Stimulated activated CD8-positive, alpha-beta memory T cell treated with anti-CD3 and anti-CD28 coated beads, Interleukin-15, amount 100 ng/mL, for 1 hour (primary cell): ENCODE data around the gene SPTLC2.
"Not testable (repeated sequence)": the region's sequence is repeated elsewhere in the genome, so short reads cannot be mapped to it uniquely, and the experiment has no call there.

Experiments
- DNase-seq: peaks from one replicate; pipeline ENCODE4 v3.0.0-alpha.2; 2020; ENCODE audit warnings: low read depth

Gene SPTLC2

DNA sequence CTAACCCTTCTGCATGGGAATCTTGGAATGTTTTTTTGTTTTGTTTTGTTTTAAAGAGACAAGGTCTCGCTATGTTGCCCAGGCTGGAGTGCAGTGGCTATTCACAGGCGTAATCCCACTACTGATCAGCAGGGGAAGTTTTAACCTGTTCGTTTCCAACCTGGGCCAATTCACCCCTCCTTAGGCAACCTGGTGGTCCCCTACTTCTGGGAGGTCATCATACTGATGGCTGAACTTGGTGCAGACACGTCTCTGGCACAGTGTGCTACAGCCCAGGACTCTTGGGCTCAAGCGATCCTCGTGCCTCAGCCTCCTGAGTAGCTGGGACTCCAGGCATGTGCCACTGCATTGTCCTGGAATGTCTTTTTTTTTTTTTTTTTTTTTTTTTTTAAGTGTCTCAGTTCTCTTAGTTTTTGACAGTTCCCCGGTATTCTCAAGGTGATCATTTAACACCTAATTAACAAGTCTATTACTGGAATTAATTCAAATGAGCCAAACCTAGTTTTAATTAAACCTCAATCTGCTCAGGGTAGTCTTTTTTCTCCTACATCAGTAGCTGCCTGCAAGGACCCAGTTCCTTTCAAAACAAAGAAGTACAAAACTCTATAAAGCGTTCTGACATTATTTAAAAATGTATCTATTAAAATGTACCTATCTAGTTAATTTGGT lies 68.8 kb downstream of the SPTLC2 start:
- DNase-seq = no peak

DNA sequence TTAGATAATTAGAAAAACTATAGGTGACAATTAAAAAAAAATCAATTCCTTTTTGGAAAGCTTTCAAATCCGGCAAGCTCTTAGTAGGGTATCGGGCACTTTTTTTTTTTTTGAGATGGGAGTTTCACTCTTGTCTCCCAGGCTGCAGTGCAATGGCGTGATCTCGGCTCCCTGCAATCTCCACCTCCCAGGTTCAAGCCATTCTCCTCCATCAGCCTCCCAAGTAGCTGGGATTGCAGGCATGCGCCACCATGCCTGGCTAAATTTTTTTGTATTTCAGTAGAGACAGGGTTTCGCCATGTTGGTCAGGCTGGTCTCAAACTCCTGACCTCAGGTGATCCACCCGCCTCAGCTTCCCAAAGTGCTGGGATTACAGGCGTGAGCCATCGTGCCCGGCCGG lies 71.3 kb downstream of the SPTLC2 start:
- not testable (repeated sequence) for DNase-seq

DNA sequence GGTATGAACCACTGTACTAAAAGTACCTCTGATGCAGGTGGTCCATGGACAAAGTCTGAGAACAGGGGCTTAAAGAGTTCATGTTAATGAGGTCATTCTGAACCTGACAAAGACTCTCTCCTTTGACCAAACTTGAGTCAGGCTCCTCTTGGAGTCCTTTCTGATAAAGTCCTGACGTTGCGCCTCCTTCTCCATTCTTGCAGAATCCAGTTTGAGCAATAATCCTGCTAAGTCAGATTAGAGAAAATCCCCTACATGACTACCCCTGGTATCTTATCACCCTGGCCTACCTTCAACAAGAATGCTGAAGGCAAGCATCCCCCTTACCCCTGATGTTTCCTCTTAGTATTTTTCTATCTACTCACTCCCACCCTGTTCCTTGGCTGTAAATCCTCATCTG lies 71.9 kb downstream of the SPTLC2 start:
- DNase-seq = no peak

DNA sequence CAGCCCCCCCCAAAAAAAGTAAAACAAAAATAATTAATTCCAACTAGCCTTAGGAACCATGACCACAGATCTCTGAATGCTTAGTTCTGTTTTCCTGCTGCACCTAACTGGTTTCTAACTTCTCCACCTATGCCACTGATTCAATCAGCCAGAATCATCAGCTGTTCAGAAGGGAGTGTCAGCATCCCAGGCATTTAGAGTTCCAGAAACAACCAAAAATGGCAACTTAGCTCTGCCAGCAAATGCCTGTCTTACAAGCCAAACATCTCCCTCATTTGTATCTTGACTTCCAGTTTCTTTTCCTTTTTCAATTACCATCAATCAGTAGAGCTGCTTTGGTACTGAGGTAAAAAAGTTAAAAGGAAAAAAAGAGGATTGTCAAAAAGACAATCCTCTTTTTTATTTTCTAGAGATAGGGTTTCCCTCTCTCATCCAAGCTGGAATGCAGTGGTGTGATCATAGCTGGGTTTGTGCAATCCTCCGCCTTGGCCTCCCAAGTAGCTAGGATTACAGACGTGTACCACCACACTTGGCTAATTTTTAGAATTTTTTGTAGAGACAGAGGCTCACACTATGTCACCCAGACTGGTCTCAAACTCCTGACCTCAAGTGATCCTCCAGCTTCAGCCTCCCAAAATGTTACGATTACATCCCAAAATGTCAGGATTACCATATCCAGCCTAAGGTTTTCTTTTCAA lies 72.7 kb downstream of the SPTLC2 start:
- no peak for DNase-seq

DNA sequence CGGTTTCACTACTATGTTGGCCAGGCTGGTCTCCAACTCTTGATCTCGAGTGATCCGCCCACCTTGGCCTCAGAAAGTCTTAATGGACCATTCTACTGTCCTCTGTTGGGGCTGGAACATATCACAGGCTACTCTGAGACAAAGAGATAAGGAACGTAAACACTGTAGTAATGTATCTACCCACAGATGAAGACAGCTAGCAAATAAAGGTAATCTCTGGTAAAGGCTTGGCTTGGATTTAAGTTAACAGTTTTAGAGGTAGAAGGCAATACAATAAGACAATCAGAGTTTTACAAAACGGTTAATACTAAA lies 73.2 kb downstream of the SPTLC2 start:
- no peak for DNase-seq

DNA sequence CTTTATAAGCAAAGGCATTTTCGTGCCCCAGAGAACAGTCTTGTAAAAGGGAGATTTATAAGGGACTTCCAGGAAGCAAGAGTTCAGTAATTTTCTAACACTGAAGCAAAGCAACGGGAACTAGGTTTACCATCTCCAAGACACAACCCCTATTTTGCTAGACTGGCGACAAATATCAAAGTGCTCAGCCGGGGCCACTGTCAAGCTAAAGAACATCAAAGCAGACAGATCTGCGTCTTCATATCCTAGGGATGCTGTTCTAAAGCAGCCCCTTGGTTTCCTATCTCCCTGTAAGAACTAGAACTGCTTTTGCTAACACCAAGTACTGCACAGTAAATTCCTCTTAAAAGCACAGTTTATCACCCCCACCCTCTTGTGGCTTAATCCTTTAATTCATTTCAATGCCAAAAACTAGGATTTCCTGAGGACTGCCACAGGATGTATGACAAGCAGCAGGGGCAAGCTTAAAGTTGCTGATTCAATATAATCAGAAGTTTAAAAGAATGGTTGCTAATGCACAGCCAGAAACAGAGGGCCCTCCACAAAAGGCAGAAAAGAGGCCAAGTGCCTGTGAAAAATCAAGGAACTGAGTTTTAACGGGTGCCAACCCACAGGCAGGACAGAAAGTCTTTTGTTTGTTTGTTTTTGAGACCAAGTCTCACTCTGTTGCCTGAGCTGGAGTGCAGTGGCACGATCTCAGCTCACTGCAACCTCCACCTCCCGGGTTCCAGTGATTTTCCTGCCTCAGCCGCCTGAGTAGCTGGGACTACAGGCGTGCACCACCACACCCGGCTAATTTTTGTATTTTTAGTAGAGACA lies 73.8 kb downstream of the SPTLC2 start:
- no peak for DNase-seq

DNA sequence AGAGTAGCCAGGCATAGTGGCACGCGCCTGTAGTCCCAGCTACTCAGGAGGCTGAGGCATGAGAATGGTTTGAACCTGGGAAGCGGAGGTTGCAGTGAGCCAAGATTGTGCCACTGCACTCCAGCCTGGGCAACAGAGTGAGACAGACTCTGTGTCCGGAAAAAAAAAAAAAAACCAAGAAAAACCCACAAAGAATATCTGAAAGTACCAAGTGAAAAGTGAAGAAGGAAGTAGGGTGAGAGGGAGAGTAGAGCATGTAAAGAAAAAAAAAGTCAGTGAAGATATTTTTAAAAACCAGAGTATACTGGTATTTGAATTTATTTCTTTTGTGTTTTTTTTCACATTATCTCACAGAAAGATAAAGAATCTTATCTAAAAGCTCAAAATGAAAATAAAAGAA lies 74.5 kb downstream of the SPTLC2 start:
- DNase-seq = no peak

DNA sequence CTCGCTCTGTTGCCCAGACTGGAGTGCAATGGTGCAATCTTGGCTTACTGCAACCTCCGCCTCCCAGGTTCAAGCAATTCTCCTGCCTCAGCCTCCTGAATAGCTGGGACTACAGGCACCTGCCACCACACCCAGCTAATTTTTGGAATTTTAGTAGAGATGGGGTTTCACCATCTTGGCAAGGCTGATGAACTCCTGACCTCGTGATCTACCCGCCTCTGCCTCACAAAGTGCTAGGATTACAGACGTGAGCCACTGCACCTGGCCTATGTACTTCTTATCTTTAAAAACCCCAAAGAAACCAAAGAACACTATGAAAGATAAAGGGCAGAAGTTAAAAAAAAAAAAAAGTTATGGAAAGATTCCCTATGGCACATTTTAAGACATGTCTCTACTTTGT lies 79.5 kb downstream of the SPTLC2 start:
- not testable (repeated sequence) for DNase-seq

DNA sequence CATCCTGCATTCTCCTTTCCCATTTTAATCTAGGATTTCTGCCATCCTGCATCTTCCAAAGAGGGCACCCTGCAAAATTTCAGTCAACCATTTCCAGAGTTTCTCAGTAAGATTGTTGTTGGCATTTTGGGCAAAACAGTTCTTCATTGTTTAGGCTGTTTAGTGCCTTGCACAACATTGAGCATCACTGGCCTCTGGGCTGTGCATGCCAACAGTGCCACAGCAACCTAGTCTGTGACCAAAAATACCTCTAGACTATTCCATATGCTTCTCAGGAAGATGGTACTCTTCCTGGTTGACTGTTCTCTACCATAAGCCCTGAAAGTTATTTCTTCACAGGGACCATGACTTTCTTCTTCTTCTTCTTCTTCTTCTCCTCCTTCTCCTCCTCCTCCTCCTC lies 85.4 kb downstream of the SPTLC2 start:
- no peak for DNase-seq

DNA sequence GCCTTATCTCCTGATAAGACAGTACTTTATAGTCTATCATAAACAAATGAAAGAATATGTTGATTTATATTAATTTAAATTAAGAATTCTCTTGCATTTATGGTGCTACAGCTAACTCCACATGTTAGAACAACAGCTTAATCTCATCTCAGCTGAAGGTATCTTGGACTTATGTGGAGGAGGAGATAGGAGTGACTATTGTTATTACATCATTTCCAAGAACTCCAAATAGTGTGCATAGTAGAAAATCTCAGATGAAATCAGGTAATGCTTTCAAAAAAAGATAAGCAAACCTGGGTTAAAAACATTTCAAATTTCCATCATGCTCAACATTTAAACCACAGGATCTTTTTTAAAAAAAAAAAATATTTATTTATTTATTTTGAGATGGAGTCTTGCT lies 86.5 kb downstream of the SPTLC2 start:
- DNase-seq = no peak

DNA sequence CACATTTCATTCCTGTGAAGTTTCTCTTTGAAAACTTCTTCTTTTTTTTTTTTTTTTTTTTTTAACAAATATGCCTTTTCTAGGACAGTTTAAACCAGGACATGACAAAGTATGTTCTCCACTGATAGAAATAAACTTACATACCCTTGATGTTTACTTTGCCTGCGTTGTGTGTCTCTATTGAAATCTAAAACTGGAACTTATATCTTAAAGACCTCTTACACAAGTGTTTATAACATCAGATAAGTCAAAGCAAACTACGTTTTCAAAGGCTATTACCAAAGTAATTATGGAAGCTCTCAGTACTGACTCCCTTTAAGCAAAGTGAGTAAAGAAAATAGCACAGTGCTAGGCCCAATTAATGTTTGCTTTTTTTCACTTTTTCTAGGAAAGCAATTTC lies 87.2 kb downstream of the SPTLC2 start:
- no peak for DNase-seq

DNA sequence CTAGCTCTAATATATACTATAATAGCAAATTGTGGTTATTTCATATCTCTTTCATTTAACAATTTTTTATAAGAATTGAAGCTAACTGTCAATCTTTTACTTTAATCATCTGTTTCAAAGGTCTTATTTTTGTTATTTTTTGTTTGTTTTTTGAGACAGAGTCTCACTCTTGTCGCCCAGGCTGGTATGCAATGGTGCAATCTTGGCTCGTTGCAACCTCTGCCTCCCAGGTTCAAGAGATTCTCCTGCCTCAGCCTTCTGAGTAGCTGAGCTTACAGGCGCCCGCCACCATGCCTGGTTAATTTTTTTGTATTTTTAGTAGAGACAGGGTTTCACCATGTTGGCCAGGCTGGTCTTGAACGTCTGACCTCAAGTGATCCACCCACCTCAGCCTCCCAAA lies 87.7 kb downstream of the SPTLC2 start:
- DNase-seq = not testable (repeated sequence)

DNA sequence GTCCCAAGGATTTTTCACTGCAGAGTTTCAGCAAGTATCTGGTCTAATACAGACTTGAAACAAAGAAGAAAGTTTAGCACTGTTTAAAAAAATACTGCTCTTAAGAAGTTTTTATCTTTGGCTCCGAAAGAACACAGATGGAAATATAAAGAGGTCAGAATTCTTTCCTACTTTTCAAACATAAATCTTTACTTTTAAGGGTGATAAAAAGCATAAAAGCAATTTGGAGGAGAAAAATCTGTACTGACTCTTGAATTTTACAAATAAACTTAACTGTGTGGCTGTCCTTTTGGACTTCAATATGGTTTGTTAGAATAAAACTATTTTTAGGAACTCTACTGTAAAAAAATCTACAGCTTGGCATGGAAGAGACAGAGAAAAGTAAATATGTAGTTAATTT lies 90.2 kb downstream of the SPTLC2 start:
- DNase-seq = no peak

DNA sequence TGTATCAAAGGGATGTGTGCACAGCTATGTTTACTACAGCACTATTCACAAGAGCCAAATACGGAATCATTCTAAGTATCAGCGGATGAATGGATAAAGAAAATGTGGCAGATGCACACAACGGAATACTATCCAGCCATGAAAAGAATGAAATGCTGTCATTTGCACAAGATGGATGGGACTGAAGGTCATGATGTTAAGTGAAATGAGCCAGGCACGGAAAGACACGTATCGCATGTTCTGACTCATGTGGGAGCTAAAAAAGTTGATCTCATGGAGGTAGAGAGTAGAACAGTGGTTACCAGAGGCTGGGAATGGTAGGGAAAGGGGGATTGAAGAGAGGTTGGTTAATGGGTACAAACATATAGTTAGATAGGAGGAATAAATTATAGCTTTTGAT lies 91.9 kb downstream of the SPTLC2 start:
- no peak for DNase-seq

DNA sequence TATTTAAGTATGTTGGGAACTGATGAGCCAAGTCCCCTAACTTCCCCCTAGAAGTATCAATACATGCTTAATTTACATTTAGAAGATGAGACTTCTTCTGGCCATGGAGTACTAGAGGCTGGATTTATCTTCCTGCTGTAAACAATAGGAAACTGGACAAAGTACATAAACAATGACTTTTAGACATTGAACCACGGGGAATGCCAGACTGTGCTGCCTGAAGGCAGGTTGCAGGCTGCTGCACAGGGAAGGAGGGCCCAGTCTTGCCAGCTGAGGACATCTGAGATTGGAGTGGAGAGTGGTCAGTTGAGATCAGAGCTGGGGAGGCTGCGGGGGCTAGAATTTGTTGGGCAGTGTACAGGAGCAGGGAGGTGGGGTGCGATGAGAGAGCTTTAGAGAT lies 93.3 kb downstream of the SPTLC2 start:
- no peak for DNase-seq

DNA sequence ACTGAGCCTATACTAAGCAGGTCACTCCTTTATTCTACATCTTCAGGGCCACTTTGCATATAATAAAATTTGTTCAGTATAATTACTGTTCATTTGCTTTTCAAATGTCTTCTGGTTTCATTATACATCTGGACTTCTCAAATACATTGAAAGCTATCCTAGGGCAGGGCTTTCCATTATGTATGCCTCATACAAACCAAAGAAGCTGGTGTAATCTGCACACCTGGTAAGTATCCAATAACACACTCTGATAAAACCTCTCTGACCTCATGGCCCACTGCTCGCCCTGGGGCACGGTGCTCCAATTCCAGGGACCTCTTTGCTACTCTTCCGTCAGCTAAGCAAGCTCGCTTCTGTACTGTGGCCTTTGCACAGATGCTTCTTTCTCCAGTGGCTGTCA lies 95.9 kb downstream of the SPTLC2 start:
- DNase-seq = no peak

DNA sequence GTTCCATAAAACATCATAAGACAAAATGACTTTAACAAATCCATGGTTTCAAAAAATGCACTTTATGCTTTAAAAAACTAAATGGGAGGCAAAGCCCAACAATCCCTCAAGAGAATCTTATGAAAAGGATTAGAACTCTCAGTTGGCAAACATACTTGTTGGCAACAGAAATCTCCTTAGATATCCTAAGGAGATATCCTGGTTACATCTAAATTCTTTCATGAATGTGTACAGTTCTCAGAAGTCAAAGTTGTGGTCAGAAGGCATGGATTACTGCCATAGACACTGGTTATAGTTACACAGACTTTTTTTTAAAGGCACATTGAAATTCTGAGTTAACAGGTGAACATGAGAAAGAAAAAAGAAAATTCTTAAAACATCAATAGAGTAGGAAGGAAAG lies 100.3 kb downstream of the SPTLC2 start:
- no peak for DNase-seq

DNA sequence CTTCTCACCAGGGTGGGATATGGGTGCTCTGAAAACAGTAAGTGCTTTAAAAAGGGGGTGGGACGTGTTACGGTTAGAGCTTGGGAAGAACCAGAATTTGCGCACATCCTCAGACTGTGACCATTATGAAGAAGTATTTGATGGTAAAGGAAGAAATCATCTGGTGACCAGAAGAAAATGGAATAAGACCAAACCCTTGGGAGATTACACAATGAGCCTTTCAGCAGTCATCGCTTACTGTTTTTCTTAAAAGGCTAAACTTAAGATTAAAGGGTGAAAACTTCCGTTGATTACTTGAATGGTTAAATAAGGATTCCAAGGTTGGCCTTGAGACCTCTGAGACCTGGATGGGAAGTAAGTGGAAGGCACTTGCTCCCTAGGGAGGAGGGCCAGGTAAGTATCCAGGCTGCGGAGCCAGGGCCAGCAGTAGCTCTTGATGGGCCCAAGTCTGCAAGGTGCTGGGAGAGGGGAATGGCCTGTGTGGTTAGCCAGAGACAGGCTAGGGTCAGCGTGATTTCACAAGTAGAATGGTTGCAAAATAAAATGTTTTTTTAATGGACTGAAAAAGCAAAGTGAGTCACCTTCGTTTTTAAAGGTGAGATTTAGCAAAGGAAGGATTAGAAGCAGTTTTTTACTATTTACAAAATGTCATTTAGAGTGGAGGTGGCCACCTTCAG lies 104.8 kb downstream of the SPTLC2 start:
- no peak for DNase-seq

DNA sequence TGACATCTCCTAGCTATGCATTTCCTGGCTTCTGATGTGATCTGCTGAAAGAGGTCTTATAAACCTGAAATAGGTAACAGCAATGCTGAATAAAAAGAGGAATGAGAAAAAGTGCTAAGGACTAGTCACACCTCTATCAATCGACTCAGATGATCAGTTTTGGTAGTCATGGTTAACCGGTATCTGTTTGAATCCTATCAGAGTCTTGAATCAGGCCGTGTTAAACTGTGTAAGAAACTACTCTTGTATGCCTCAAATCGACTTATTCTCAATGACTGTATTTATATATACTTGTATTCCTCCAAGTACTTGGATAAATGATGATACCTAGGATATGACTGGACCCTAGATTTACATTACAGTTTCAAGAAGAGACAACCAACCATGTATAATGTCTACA lies 107.1 kb downstream of the SPTLC2 start:
- DNase-seq = no peak

DNA sequence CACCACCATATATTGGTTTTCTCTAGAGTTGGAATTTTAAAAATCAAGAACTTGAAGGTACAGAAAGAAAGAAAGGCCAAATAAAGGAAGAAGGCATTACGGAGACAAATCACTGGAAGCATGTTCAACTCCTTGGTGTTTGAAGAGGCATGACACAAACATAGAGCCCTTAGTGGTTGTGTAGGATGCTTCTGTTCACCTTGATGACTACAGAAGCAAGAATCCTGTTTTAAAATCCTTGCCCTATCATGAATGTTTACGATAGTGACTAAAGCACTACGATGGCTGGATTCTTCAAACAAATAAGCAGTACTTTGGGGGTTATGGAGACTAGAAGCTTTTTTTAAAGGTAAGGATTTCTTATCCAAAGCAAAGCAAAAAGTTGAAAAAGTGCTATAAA lies 107.6 kb downstream of the SPTLC2 start:
- DNase-seq = no peak

DNA sequence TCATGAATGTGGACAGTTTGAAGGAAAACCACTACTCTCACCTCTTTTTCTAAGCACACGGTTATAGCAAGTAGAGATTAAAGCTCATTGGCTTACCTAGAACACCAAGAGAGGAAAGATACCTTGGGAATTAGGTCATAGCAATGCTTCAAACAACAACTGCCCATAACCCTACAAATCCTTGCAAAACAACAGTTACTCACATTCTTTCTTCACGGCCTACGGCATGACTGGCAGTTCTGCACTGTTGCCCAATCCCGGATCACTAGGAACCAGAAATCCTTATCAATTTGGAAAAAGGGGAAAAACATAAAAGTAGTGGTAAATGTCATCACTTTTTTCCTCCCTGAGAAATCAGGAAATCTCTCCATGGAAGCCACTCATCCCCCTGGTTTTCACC lies 108.2 kb downstream of the SPTLC2 start:
- DNase-seq = no peak

DNA sequence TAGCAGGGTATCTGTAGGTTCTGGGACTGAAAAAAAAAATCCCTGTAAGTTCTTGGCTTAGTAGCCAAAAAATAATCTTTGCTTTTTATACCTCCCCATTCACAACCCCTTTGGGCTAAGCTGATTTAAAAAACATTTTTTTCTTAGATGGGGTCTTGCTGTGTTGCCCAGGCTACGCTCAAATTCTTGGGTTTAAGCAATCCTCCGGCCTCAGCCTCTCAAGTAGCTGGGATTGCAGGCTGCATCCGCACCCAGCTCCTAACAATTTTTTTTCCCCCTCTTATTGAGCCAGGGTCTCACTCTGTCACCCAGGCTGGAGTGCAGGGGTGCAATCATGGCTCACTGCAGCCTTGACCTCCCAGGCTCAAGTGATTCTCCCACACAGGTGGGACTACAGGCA lies 108.7 kb downstream of the SPTLC2 start:
- no peak for DNase-seq

DNA sequence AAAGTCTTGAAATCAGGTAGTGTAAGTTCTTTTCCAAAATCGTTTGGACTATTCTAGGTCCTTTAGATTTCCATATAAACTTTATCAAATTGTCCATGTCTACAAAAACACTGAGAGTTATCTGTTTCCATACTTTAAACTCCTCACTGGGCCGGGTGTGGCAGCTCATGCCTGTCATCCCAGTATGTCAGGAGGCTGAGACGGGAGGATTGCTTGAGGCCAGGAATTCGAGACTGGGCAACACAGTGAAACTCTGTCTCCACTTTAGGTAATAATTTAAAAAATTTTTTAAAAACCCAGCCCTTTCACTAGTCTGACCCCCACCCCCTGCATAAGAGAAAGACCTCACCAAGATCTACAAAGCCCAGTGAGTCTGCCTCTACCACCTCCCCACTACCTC lies 111.4 kb downstream of the SPTLC2 start:
- no peak for DNase-seq
